ENCODE measurements around the gene ANKRD62.
"Not testable (repeated sequence)": the region's sequence is repeated elsewhere in the genome, so short reads cannot be mapped to it uniquely, and the experiment has no call there.

The ANKRD62 gene

GRCh38 chr18:12113999-12114646, 20.5 kb downstream of the ANKRD62 start:
- no peak for TF ChIP-seq CTCF (IDR thresholded peaks at IDR 0.05; ENCODE audit: unreplicated experiment in 3 of 3)
- Mint-ChIP-seq H3K9me3 (peaks cover 6% of the 10 kb centered on the region), H3K27ac (no peak overlapping the region), H3K4me3 (no peak overlapping the region), H3K36me3 (ENCODE audit: low read depth) (no peaks in the 10 kb centered on the region), H3K27me3 (ENCODE audit: low read depth) (peaks cover 8% of the 10 kb centered on the region), H3K4me1 (no peaks in the 10 kb centered on the region)

- no peak for TF ChIP-seq CTCF (IDR thresholded peaks at IDR 0.05; ENCODE audit: unreplicated experiment in 3 of 3)
- Mint-ChIP-seq H3K4me1 (no peaks in the 10 kb centered on the region), H3K4me3 (no peak overlapping the region), H3K27ac (no peak overlapping the region), H3K36me3 (ENCODE audit: low read depth) (no peaks in the 10 kb centered on the region), H3K27me3 (ENCODE audit: low read depth) (peaks cover 4% of the 10 kb centered on the region), H3K9me3 (no peaks in the 10 kb centered on the region)
Observed at GRCh38 chr18:12119358-12119757, 25.7 kb downstream of the ANKRD62 start.

GRCh38 chr18:12121175-12122042, 27.8 kb downstream of the ANKRD62 start:
- H3K27me3 Mint-ChIP-seq (ENCODE audit: low read depth): peaks cover 4% of the 10 kb centered on the region
- H3K36me3 Mint-ChIP-seq (ENCODE audit: low read depth): no peaks in the 10 kb centered on the region
- TF ChIP-seq CTCF (IDR thresholded peaks at IDR 0.05; ENCODE audit: unreplicated experiment in 3 of 3): peak; percentile 38 to 45 (median 41)
- no peak overlapping the region for H3K27ac Mint-ChIP-seq
- no peaks in the 10 kb centered on the region for H3K9me3 Mint-ChIP-seq
- no peaks in the 10 kb centered on the region for H3K4me1 Mint-ChIP-seq
- H3K4me3 Mint-ChIP-seq: no peak overlapping the region

GRCh38 chr18:12122043-12122389, 28.4 kb downstream of the ANKRD62 start:
- not testable (repeated sequence) for H3K4me3 Mint-ChIP-seq; H3K36me3 Mint-ChIP-seq (ENCODE audit: low read depth); H3K27ac Mint-ChIP-seq; H3K27me3 Mint-ChIP-seq (ENCODE audit: low read depth); H3K9me3 Mint-ChIP-seq; H3K4me1 Mint-ChIP-seq

GRCh38 chr18:12127647-12128046, 34.0 kb downstream of the ANKRD62 start:
- H3K36me3 Mint-ChIP-seq (ENCODE audit: low read depth); H3K27me3 Mint-ChIP-seq (ENCODE audit: low read depth); H3K9me3 Mint-ChIP-seq; H3K4me3 Mint-ChIP-seq; H3K27ac Mint-ChIP-seq; H3K4me1 Mint-ChIP-seq: not testable (repeated sequence)

- not testable (repeated sequence) for H3K4me3 Mint-ChIP-seq; H3K4me1 Mint-ChIP-seq; H3K36me3 Mint-ChIP-seq (ENCODE audit: low read depth); H3K27me3 Mint-ChIP-seq (ENCODE audit: low read depth); H3K27ac Mint-ChIP-seq
- peaks cover 16% of the 10 kb centered on the region for H3K9me3 Mint-ChIP-seq
Observed at GRCh38 chr18:12138831-12139230, 45.2 kb downstream of the ANKRD62 start.

- not testable (repeated sequence) for H3K36me3 Mint-ChIP-seq (ENCODE audit: low read depth); H3K4me3 Mint-ChIP-seq; H3K27me3 Mint-ChIP-seq (ENCODE audit: low read depth); H3K4me1 Mint-ChIP-seq; H3K27ac Mint-ChIP-seq
- peaks cover 16% of the 10 kb centered on the region for H3K9me3 Mint-ChIP-seq
Observed at GRCh38 chr18:12140866-12141265, 47.2 kb downstream of the ANKRD62 start.

- H3K9me3 Mint-ChIP-seq: peaks cover 16% of the 10 kb centered on the region
- H3K27ac Mint-ChIP-seq; H3K36me3 Mint-ChIP-seq (ENCODE audit: low read depth); H3K4me1 Mint-ChIP-seq; H3K27me3 Mint-ChIP-seq (ENCODE audit: low read depth); H3K4me3 Mint-ChIP-seq: not testable (repeated sequence)
Observed at GRCh38 chr18:12141778-12142177, 48.1 kb downstream of the ANKRD62 start.

GRCh38 chr18:12149431-12149830, 55.8 kb downstream of the ANKRD62 start:
- H3K4me3 Mint-ChIP-seq; H3K9me3 Mint-ChIP-seq; H3K27ac Mint-ChIP-seq; H3K4me1 Mint-ChIP-seq; H3K36me3 Mint-ChIP-seq (ENCODE audit: low read depth); H3K27me3 Mint-ChIP-seq (ENCODE audit: low read depth): not testable (repeated sequence)
